ACHN (cell line): ENCODE results near the gene NKAIN4.

Source experiments
- DNase-seq: peaks from one replicate; pipeline ENCODE4 v3.0.0-alpha.2; 2015
- in situ Hi-C: cut with HindIII; loops from 2 replicates; pipeline ENCODE4 v1.10.0; 2017; ENCODE audit warnings: low sequenced_read_pairs, low pct_ligation_motif_present, low pct_unique_long_range_greater_than_20kb

The NKAIN4 gene

GRCh38 chr20:63290136-63290676 is 35.9 kb upstream of the NKAIN4 start:
- DNase-seq, result no peak
- in situ Hi-C loops, result loop anchor here (25.0 kb wide), 1 partner anchor 97 kb away; no protein-coding TSS in a partner anchor

- in situ Hi-C loops, result loop anchor here (25.0 kb wide), 1 partner anchor 98 kb away; no protein-coding TSS in a partner anchor
- DNase-seq, result no peak
Measured at GRCh38 chr20:63289311-63290135, 35.3 kb upstream of the NKAIN4 start.

DNA sequence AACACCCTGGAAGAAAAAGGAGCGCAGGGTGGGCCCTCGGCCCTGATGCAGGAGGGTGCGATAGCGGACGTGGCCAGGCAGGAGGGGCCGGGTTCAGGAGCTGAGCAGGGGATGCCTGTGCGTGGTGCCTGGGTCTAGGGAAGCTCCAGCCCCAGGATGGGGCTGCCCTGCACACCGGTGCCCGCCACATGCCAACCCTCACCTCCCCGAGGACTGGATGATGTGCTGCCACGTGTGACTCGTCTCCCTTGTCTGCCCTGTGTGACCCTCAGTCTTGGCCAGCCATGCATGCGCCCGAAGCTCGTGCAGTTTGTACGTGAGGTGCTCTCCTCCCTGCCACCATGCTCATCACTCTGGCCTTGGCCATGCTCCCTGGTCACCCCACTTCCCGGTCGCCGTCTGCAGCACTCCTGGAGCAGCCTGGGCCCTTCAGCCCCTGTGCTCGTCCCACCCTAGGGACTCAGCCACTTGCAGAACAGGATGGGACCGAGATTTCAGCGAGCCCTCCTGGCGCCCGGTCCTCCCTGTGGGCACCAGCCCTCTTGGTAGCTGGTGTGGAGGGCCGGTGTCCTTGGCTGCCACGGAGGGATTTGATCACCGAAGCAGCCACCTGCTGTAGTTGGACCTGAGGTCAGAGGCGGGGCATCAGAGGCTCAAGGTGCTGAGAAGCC is 34.5 kb upstream of the NKAIN4 start:
- in situ Hi-C loops, result loop anchor here (25.0 kb wide), 1 partner anchor 99 kb away; no protein-coding TSS in a partner anchor
- no peak for DNase-seq

- in situ Hi-C loops, result loop anchor here (25.0 kb wide), 1 partner anchor 99 kb away; no protein-coding TSS in a partner anchor
- no peak for DNase-seq
Measured at GRCh38 chr20:63287697-63288580, 33.7 kb upstream of the NKAIN4 start.

GRCh38 chr20:63286781-63287696 is 32.8 kb upstream of the NKAIN4 start:
- DNase-seq, result no peak
- in situ Hi-C loops, result loop anchor here (25.0 kb wide), 1 partner anchor 100 kb away; no protein-coding TSS in a partner anchor

DNA sequence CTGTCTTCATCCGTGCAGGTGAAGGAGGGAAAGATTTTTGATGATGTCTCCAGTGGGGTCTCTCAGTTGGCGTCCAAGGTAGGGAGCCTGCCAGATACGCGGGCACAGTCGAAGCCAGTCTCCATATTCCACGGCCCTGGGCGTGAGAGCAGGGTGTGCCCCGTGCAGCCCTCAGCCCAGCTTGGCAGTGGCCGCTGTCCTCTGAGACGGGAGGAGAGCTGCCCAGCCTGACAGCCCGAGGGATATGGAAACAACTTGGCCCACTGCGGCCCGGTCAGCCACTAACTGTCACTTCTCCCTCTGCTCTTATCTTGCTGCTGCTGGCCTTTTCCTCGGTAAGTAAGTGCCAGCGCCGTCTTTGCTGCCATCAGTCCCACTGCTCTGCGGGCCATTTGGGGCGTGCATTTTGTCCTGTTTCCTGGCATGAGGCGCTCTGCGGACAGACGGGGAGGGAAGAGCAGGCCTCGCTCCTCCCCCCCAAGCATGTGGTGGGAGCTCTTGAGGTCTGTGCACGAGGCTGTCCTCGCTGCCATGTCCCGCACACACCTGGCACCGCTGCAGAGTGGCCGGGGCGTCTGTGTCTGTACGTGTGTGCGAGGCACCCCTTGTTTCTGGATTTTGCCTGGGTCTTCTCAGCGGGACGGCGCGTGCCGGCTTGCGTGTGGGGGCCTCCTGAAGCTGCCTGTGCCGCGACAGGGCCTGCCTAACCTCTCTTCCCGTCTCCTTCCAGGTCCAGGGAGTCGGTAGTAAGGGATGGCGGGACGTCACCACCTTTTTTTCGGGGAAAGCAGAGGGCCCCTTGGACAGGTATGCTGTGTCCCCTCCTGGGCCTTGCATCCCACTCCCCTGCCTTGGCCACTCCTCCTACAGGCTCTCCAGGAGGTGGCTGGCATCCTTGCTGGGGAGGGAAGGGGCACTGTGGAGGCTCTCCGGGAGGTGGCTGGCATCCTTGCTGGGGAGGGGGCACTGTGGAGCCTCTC is 31.7 kb upstream of the NKAIN4 start:
- DNase-seq, result no peak
- in situ Hi-C loops, result loop anchor here (25.0 kb wide), 1 partner anchor 101 kb away; no protein-coding TSS in a partner anchor

DNA sequence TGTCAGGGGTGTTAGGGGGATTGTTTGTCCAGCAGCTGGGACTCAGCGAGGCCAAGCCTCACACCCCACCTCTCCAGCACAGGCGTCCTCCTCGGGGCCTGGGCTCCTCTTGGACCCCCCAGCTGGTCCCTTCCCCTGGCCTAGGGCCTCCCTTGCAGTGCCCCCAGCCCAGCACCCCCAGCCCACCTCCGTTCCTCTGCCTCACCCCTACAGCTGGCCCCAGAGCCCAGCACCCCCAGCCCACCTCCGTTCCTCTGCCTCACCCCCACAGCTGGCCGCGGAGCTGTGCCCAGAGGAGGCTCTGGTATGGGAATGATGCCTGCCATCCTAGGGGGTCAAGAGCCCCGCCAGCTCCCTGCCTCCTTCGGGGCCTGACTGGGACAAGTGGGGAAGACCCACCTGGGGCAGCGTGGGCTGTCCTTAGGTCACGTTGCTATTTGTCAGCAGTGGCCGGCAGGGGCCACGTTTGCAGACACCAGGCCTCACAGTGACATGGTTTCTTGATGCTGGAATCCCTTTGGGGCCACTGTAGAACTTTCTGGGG is 30.8 kb upstream of the NKAIN4 start:
- no peak for DNase-seq
- in situ Hi-C loops, result loop anchor here (25.0 kb wide), 1 partner anchor 102 kb away; no protein-coding TSS in a partner anchor

DNA sequence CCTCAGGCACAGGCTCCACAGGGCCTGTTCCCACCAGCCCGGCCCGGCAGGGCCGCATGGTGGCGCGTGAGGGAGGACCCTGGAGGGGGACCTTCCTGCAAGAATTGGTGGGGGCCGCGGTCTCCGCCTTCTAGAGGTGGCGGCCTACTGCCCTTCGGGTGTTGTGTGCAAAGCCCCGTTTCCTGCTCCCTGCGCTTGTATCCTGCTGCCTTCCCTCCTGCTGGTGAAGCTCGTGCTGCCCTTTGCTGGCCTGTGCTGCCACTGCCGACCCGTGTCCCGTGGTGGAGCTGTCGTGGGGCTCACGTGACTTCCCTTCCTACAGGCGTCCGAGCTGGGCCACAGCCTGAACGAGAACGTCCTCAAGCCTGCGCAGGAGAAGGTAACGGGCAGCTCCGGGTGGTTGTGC is 30.3 kb upstream of the NKAIN4 start:
- in situ Hi-C loops, result loop anchor here (25.0 kb wide), 1 partner anchor 103 kb away; no protein-coding TSS in a partner anchor
- DNase-seq, result no peak

GRCh38 chr20:63284083-63284440 is 29.8 kb upstream of the NKAIN4 start:
- in situ Hi-C loops, result loop anchor here (25.0 kb wide), 1 partner anchor 103 kb away; no protein-coding TSS in a partner anchor
- DNase-seq, result no peak

GRCh38 chr20:63283397-63284082 is 29.3 kb upstream of the NKAIN4 start:
- no peak for DNase-seq
- in situ Hi-C loops, result loop anchor here (25.0 kb wide), 1 partner anchor 104 kb away; no protein-coding TSS in a partner anchor

DNA sequence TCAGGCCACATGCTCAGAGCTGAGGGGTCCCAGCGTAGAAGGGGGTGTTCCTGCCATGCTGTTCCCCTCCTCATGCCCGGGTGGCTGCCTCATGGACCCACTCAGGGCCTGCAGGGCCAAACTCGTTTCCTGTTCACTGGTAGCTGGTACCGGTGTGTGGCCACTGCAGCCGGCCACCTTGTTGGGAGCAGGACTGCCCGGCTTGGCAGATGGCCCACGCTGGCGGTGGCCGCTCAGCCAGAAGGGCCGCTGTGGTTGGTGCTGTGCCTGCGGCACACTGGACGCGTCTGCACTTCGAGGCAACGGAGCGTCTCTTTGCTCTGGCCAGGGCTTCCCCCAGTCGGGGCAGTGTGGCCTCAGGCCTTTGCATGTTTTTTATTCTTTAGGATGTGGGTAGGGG is 28.7 kb upstream of the NKAIN4 start:
- in situ Hi-C loops, result loop anchor here (25.0 kb wide), 1 partner anchor 104 kb away; no protein-coding TSS in a partner anchor
- no peak for DNase-seq

DNA sequence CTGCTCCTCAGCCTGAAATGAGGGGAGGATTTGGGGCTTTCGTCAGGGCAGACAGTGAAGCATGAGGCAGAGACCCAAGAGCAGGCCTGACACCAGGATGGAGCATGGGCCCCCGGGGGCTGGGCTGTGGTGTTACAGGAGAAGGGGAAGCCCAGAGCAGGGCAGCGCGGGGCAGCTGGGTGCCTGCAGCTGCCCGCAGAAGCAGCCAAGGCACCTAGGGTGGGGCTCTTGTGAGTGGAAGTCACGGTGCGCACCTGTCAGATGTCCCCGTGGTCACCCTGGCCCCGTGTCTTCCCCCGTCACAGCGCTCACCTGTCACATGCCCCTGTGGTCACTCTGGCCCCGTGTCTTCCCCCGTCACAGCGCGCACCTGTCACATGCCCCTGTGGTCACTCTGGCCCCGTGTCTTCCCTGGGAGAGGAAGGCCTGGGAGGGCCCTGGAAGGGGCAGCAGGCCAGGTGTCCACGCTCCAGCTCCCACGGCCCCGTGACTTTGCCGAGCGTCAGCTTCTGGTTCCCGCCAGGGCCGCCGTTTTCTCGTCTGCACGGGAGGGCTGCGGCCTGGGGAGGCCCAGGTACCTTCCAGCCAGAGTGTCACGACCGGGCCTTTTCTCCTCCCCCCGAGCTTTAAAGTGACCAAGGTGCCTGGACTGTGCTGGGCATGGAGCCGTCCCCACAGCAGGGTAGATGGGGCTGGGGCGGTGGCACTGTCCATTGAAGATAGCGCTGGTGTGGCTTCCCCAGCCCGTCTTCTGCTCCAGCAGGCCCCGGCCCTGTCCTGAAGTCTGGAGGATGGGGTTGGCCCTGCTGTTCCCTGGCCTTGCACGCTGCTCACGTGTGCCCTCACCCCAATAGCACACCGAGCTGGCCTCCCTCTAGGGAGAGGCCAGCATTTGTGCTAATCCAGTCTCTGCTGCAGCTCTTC is 27.7 kb upstream of the NKAIN4 start:
- in situ Hi-C loops, result loop anchor here (25.0 kb wide), 1 partner anchor 105 kb away; no protein-coding TSS in a partner anchor
- DNase-seq, result no peak

DNA sequence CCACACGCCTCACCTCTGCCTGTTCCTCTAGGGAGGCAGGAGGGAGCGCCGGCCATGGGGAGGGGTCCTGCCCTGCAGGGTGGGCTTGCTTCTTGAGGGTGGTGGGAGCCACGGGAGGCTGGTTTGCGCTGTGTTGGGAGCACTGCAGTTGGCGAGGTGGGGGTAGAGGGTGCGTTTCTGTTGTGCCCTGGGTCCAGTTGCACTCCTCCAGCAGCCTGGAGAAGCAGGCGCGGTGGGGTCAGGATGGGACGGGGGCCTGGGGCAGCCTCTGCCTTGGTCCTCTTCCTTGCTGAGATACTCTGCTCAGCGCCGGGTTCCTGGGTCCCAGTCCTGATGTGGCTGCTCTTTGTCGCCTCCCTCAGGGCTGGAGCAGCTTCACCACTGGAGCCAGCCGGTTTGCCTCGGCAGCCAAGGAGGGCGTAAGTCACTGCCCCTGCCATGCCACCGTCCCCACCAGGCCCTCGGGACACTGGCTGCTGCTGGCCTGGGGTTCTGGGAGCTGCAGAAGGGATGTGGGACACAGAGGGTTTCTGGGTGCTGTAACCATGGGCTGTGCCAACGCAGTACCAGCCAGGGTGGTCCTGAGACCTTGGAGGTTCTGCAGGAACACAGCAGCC is 26.8 kb upstream of the NKAIN4 start:
- in situ Hi-C loops, result loop anchor here (25.0 kb wide), 1 partner anchor 106 kb away; no protein-coding TSS in a partner anchor
- DNase-seq, result peak; percentile 24

DNA sequence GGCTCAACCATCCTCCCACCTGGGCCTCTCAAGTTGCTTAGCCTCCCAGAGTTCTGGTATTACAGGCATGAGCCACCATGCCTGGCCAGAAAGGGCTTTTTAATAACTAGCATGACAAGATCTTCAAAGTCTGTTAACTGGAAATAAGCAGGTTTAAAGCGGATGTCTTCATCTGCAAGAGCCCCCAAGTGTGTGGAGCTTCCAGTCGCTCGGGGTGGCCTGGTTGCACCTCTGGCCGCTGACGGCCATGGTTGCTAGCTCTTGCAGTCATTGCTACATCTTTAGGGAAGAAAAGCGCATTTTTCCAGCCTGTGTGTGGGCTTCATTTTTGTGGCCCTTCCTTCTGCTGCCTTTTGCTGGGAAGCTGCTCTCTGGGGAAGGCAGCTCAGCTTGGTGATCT is 26.1 kb upstream of the NKAIN4 start:
- in situ Hi-C loops, result loop anchor here (25.0 kb wide), 1 partner anchor 107 kb away; no protein-coding TSS in a partner anchor
- no peak for DNase-seq
